K562 (cell line): ENCODE data around the gene NQO2.

ENCODE experiments used
- BCL6 ChIP-seq: fragments of 250-450 bp; sonication (Bioruptor Pico); IDR thresholded peaks from 2 replicates; pipeline ENCODE4 v1.4.0; 2020
- CREB5 ChIP-seq: fragments of 250-450 bp; sonication (Bioruptor Pico); IDR thresholded peaks from 2 replicates; pipeline ENCODE4 v1.5.0; 2020; ENCODE audit warnings: mild to moderate bottlenecking
- CTCF ChIP-seq, 3 experiments: IDR thresholded peaks in 2 of 3; conservative IDR thresholded peaks in 1 of 3; 2 replicates each; pipeline ENCODE4 v1.5.1; 2011 to 2012; ENCODE audit warnings: low read length in 3 of 3, mild to moderate bottlenecking in 3 of 3, control low read depth in 2 of 3, improper control_type of control experiment in 1 of 3, inconsistent platforms in 1 of 3, low read depth in 1 of 3, mixed read lengths in 1 of 3, moderate library complexity in 1 of 3; ENCODE audit not compliant: insufficient read depth in 2 of 3
- FOXP4 ChIP-seq: sonication (generic); formaldehyde crosslinking; IDR thresholded peaks from 2 replicates; pipeline ENCODE4 v1.8.0; 2022; ENCODE audit warnings: mild to moderate bottlenecking, missing genetic modification reagents, borderline replicate concordance
- GABPA ChIP-seq: fragments of 200-800 bp; sonication (Bioruptor generic); conservative IDR thresholded peaks from 2 replicates; pipeline ENCODE4 v1.6.1; 2016; ENCODE audit warnings: low read depth, missing genetic modification characterization, missing compliant biosample characterization
- KAT7 ChIP-seq: sonication (generic); formaldehyde crosslinking; IDR thresholded peaks from 2 replicates; pipeline ENCODE4 v1.8.0; 2022; ENCODE audit warnings: missing genetic modification reagents, mild to moderate bottlenecking, borderline replicate concordance
- RNF2 ChIP-seq: sonication (generic); IDR thresholded peaks from 2 replicates; pipeline ENCODE4 v1.6.1; 2016
- SIRT6 ChIP-seq: IDR thresholded peaks from one replicate; pipeline ENCODE4 v1.6.1; 2012; ENCODE audit warnings: low read depth, mild to moderate bottlenecking, control low read depth, inconsistent platforms, low read length, moderate library complexity
- TAF1 ChIP-seq: IDR thresholded peaks from 2 replicates; pipeline ENCODE4 v1.6.1; 2011; ENCODE audit warnings: mild to moderate bottlenecking, low read length, moderate library complexity; ENCODE audit not compliant: insufficient read depth, control insufficient read depth, severe bottlenecking; ENCODE audit errors: extremely low read depth
- VEZF1 ChIP-seq: fragments of 200-800 bp; sonication (Bioruptor generic); IDR thresholded peaks from 2 replicates; pipeline ENCODE4 v1.6.1; 2017; ENCODE audit warnings: missing genetic modification characterization, missing compliant biosample characterization
- ZBTB12 ChIP-seq: fragments of 250-450 bp; sonication (Bioruptor Pico); IDR thresholded peaks from 2 replicates; pipeline ENCODE4 v1.4.0; 2020
- ZFX ChIP-seq: sonication (generic); formaldehyde crosslinking; IDR thresholded peaks from 2 replicates; pipeline ENCODE4 v1.8.0; 2022; ENCODE audit warnings: mild to moderate bottlenecking, missing genetic modification reagents, moderate library complexity
- ZNF133 ChIP-seq: fragments of 250-450 bp; sonication (Bioruptor Pico); IDR thresholded peaks from 2 replicates; pipeline ENCODE4 v1.4.0; 2020; ENCODE audit warnings: mild to moderate bottlenecking
- ZNF398 ChIP-seq: fragments of 250-450 bp; sonication (Bioruptor Pico); IDR thresholded peaks from 2 replicates; pipeline ENCODE4 v1.8.0; 2021; ENCODE audit warnings: moderate library complexity, mild to moderate bottlenecking, inconsistent platforms

GRCh38 chr6:3035397-3035796 is 35.7 kb downstream of the NQO2 start:
- TF ChIP-seq ZNF133 (CRISPR knock-in tag) (no peak), ZFX (CRISPR knock-in tag) (no peak; the same call in 1 of the 2 replicates), TAF1 (no peak), FOXP4 (CRISPR knock-in tag) (no peak), SIRT6 (no peak), KAT7 (CRISPR knock-in tag) (no peak), ZBTB12 (CRISPR knock-in tag) (no peak), GABPA (tag) (no peak), BCL6 (CRISPR knock-in tag) (no peak), CTCF (IDR thresholded peaks at IDR 0.05 in 2 of 3, conservative IDR thresholded peaks at IDR 0.05 in 1 of 3; ENCODE audit: insufficient read depth in 2 of 3, low read depth in 1 of 3, low read length in 3 of 3) (no peak), ZNF398 (no peak), CREB5 (CRISPR knock-in tag) (no peak), RNF2 (no peak), VEZF1 (no peak)
